22Rv1 (cell line): Measurements from ENCODE around the gene ITPK1.

Experiments used
- H3K27ac ChIP-seq: fragments of 450-650 bp; 2 replicates; pipeline ENCODE4 v1.5.1; 2017
- CTCF ChIP-seq: fragments of 450-650 bp; IDR thresholded peaks from 2 replicates; pipeline ENCODE4 v1.5.1; 2017; ENCODE audit warnings: mild to moderate bottlenecking
- ZFX ChIP-seq: fragments of 450-650 bp; IDR thresholded peaks from 2 replicates; pipeline ENCODE4 v1.6.1; 2017; ENCODE audit warnings: antibody characterized with exemption, borderline replicate concordance

The ITPK1 gene

GRCh38 chr14:92928258-92928629 lies 187.5 kb downstream of the ITPK1 start:
- no peak overlapping the region for H3K27ac ChIP-seq
- TF ChIP-seq ZFX: no peak
- no peak for TF ChIP-seq CTCF

- no peak overlapping the region for H3K27ac ChIP-seq
- TF ChIP-seq CTCF (no peak), ZFX (no peak)
Observed at GRCh38 chr14:92927349-92928257, 188.1 kb downstream of the ITPK1 start.

DNA sequence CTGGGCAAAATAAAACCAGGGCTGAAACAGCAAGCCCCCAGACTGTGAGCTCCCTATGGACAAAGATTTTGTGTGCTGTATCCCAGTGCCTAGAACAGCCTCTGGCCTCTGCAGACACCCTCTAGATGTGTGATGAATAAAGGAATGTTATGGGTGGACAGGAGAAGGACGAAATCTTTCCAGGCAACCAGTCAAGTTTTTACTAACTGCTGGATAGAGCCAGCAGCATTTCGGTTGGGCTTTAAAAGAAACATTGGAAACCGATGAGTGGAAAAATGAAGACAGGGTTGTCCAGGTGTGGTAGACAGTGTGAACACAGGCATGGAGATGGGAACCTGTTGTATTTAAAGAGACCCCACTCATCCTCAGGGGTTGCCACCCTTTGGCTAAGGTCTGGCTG lies 188.8 kb downstream of the ITPK1 start:
- TF ChIP-seq CTCF (no peak), ZFX (no peak)
- no peak overlapping the region for H3K27ac ChIP-seq

DNA sequence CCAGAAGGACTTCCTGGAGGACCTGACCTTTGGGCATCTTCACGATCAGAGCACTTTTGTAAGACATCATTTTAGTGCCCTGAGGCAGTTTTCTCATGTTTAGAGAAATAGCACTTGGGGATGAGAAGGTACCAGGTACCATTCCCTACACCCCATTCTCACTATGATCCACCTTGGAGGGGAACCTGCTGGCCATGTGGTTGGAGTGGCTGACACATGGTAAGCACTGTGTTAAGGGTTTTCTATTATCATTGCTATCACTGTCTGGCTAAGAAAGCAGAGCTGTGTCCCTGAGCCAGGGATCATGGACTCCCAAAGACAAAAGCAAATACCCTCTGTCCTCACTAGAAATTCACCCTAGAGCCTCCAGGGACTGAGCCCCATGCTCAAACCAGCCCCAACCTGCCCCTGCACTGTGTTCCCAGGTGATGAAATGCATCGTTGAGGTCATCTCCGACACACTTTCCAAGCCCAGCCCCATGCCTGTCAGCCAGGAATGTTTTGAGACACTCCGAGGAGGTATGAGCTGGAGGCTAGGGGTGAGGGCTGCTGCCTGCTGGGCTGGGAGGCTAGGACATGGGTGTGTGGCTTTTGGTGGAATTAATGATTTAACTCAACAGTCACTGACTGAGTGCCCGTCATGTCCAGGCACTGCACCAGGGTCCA lies 189.4 kb downstream of the ITPK1 start:
- H3K27ac ChIP-seq: no peak overlapping the region
- no peak for TF ChIP-seq CTCF
- TF ChIP-seq ZFX: no peak

DNA sequence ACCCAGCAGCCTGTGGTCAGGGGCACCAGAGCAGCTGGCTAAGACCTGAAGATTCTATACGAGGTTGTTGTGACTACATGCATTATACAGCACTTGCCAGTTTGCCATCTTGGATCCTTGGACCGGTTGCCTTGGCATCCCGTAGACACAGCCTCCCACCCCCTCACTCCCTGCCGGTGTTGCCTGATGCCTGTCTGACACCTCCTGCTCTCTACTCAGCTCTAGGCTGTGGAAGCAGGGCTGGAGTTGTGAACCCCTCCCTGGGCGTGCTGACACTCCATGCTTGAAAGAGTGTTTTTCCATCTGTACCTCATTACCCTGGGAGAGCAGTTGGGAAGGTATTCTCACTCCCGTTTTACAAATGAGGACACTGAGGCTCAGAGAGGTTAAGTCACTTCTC lies 190.3 kb downstream of the ITPK1 start:
- TF ChIP-seq ZFX (no peak), CTCF (no peak)
- no peak overlapping the region for H3K27ac ChIP-seq

- H3K27ac ChIP-seq: no peak overlapping the region
- no peak for TF ChIP-seq CTCF
- no peak for TF ChIP-seq ZFX
Observed at GRCh38 chr14:92924247-92924646, 191.5 kb downstream of the ITPK1 start.

GRCh38 chr14:92923744-92924103 lies 192.0 kb downstream of the ITPK1 start:
- no peak overlapping the region for H3K27ac ChIP-seq
- TF ChIP-seq CTCF (no peak), ZFX (no peak)
